CD4-positive, alpha-beta T cell treated with Interleukin-4 for 4 hours (primary cell): ENCODE measurements around the gene ABHD14A.

Experiments
- DNase-seq: peaks from one replicate; pipeline ENCODE4 v3.0.0-alpha.2; 2020

The ABHD14A gene

DNA sequence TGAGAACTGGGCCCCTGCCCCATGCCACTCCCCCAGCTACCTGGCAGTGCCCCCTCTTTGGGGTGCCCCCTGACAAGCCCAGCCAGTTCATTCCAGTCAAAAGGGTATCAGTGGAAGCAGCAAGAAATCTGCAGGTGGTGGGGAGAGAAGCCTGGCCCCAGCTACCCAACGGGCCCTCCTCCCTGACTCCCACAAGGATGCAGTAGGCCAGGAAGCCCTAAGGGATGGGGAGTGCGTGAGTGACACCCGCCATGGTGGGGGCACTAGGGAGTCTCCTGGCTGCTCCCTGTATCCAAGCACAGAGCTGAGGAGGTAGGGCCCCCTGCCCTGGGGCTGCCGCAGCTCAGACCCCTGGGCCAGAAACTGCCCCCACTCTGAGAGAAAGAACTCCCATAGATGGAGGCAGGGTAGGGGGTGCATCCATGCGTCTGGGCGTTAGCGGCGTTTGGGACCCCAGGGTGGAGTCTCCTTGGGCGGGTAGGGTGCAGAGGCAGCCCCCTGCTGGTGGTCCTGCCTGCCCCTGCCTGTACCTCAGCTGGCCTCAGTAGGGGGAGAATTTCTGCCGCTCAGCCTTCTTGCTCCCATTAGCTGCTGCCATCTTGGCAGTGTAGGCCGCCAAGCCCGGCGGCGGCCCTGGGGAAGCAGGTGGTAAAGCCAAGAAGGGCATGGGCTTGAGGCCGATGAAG is 17.2 kb upstream of the ABHD14A start:
- no peak for DNase-seq

- DNase-seq: no peak
These were observed 16.0 kb upstream of the ABHD14A start for GRCh38 chr3:51958603-51959521.

- no peak for DNase-seq
These were observed 15.2 kb upstream of the ABHD14A start for GRCh38 chr3:51959651-51960050.

GRCh38 chr3:51960386-51960785 is 14.5 kb upstream of the ABHD14A start:
- DNase-seq: no peak

GRCh38 chr3:51961011-51961410 is 13.9 kb upstream of the ABHD14A start:
- no peak for DNase-seq

GRCh38 chr3:51961602-51962569 is 13.0 kb upstream of the ABHD14A start:
- DNase-seq: no peak

DNA sequence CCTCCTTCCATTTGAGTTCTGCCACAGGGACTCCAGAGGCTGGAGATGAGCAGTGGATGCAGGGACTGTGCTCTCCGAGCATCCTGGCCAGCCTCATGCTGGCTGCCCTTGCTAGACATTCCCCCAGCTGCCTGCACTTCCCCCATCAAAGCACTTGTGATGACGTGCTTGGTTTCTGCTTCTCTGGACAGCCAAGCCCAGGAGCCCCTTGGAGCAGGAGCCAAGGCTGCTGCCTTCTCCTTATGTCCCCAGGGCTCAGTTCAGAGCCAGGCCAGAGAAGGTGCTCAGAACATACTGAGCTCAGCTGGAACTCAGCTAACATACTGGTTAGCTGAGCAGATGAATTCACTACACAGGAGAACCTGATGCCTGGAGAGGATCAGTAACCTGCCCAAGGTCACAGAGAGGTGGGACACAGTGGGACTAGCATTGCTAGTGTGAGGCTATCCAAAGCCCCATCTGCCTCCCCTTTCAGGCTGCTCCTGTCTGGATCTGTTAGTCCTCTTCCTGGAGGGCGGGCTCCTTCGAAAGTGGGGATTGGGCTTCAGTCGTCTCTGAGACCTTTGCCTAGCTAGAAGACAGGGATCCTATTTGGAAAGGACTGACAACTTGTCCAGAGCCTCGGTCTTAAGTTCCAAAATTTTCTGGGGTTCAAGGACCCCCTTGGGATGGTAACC is 11.9 kb upstream of the ABHD14A start:
- DNase-seq: no peak

- DNase-seq: no peak
These were observed 10.9 kb upstream of the ABHD14A start for GRCh38 chr3:51963951-51964451.

GRCh38 chr3:51964521-51964920 is 10.3 kb upstream of the ABHD14A start:
- no peak for DNase-seq

DNA sequence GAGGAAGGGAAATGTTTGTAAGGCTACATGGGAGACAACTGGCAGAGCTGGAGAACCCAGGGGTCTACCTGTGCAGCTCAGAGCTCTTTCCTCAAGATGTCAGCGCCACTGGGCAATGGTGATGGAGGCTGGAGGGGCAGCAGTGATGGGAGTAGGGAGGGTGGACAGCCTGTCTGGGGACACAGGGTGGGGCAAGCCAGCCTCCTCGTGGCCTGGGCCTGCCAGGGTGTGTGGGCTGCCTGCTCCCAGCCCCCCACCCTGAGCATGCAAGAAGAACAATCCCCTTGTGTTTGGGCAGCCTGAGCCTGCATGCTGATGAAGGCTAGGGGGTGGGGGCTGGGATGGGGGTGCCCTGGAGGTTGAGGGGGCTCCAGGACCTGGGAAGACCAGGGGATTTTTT is 8.8 kb upstream of the ABHD14A start:
- no peak for DNase-seq

DNA sequence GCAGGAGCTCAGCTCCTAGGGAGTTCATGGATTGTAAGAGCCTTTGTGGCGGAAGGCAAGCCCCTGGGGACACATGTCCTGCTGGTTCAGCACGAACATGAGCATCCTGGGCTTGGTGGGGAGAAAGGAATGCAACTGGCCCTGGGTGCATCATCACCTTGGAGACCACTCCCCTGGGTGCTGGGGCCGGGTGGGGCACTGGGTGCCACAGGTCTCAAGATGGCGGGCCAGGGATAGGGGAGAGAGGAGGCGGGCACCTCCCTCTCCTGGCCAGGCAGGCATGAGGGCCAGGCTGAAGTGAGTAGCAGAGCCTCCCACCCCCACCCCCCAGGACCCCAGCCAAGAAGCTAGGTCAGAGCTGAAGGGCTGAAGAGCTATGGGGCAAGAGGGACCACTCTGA is 8.4 kb upstream of the ABHD14A start:
- DNase-seq: no peak

DNA sequence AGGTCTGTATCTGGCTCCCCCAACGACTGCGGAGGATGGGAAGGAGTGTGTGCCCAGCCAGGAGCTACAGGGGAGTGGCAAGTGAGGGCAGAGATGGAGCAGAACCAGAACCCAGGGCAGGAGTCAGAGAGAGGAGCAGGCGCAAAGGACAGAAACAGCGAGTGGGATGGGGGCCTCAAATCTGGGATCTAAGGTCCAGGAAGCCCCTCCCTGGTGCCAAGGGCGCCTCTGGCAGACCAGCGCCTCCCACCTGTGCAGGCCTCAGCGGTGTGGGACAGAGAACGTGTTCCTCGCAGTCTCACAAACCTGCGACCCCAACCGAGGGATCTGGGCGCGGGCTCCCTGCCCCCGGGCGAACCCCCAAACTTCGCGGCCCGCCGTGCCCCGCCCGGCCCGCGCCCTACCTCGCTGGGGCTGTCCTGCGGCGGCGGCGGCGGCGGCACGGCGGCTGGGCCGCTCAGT is 7.9 kb upstream of the ABHD14A start:
- no peak for DNase-seq

DNA sequence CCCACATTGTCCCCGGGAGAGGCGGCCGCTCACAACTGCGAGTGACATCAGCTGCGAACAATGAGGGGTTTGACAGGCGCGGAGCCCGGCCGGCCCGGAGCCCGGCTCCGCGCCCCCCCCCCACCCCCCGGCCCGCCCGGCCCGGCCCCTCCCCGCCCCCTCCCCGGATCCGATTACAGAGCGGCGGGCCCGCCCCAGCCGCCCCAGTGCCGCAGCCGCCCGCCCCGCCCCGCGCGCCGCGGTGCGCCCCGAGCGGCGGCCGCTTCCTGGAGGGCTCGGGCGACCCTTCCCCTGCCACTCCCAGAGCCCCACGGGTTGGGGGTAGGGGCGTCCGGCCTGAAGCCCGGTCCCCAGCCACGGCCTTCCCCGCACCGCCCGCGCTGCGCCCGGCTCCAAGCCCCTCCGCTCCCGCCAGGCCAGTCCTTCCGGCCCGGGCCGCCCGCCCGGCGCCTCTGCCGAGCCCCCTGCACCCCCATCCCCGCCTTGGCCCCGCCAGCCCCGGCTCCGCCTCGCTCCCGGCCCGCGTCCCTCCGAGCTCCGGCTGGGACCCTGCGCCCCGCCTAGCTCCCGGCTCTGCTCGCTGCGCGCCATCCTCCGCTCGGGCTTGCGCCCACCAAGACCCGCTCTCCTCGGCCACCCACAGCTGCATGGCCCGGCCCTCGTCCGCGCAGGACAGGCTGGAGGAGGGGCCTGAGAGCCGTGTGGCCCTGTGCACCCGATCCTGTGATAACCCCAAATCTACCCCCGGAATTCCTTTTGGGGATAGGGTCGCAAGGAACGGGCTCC is 7.3 kb upstream of the ABHD14A start, which contains the start of gene PCBP4:
PCBP4 (minus strand) TSS at position 71 of the 786 bp plus-strand sequence. CDS start 6,214 bp downstream, outside the sequence.
- peak; percentile 26 for DNase-seq

DNA sequence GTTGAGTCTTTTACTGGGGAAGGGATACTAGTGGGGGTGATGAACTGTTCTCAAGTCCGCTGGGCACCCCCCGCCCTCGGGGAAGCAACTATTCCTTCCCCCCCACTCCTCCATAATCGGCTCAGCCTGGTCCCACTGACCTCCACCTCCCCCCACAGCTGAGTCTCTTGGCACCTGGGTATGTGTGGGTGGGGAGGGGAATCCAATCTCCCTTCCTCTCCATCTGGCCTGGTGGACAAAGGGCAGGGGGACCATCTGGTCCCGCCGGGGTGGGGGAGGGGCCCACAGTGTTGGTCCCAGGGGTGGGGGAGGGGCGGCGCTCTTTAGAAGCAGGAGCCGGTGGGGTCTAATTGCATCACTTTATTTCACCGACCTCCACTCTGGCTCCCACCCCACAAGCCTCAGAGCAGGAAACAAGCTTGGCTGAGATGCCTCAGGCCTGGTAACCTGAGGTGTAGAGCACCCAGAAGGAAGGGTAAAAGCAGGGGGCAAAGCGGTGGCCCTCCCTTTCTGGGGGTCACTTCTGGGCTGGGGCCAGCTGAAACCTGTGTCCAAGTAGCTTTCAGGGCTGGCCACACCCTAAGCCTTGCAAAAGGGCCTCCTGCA is 6.6 kb upstream of the ABHD14A start:
- no peak for DNase-seq

DNA sequence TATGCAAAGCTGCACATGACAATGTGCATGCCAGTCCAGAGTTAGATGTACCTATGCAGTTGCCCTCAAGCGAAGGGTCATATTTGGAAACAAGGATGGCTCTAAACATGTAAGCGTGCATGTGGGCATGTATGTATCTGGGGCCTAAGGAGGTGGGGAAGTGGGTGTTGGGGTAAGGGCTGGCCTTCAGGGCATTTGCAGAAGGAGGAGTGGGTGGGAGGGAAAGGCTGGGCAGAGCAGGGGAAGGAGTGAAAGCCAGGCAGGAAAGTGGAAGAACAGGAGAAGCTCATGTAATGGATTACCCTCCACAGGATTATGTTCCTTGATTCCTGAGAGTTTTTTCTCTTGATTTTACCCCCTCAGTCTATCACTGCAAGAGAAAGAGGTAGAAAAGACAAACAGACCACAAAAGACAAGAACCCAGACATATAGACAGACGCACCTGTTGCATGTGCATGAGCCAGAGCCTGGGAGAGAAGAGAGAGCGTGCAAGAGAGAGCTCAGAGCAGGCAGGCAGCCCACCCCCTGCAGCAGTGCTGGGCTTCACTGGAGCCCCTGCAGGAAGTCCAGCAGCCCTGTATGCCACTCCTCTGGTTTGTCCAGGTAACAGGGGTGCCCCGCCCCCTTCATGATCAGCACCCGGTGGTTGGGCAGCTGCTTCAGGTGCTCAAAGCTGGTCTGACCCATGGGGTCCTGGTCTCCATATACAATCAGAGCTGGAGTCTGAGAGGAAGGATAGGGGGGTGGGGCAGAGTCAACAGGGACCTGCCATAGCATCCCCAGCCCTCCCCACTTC is 5.8 kb upstream of the ABHD14A start:
- no peak for DNase-seq

- DNase-seq: no peak
These were observed 5.0 kb upstream of the ABHD14A start for GRCh38 chr3:51969841-51970240.

- DNase-seq: no peak
These were observed 4.1 kb upstream of the ABHD14A start for GRCh38 chr3:51970606-51971300.

- DNase-seq: no peak
These were observed 3.5 kb upstream of the ABHD14A start for GRCh38 chr3:51971350-51971749.
